HEK293 (cell line): ENCODE data around the gene KLHL22.
"Not testable (repeated sequence)": the region's sequence is repeated elsewhere in the genome, so short reads cannot be mapped to it uniquely, and the experiment has no call there.

Experiments
- CTCF ChIA-PET: fragments of 350-600 bp; formaldehyde crosslinking; extraction: SDS; loops from one replicate; lab custom pipeline; 2021; ENCODE audit warnings: antibody characterized with exemption; lab: Yijun Ruan, JAX
- POLR2A ChIA-PET: fragments of 300-600 bp; formaldehyde crosslinking; extraction: SDS; loops from one replicate; lab custom pipeline; 2020; ENCODE audit warnings: antibody characterized with exemption, inconsistent platforms; lab: Yijun Ruan, JAX
- H3K27ac ChIP-seq: fragments of 200-500 bp; sonication (Bioruptor generic); 2 replicates; pipeline ENCODE4 v1.5.1; 2014; ENCODE audit warnings: low read depth, low read length, control low read depth, inconsistent platforms; ENCODE audit errors: extremely low read depth
- H3K36me3 ChIP-seq, 2 experiments: fragments of 200-500 bp in 1 of 2; sonication (Bioruptor generic) in 1 of 2; 1 replicate in 1 of 2; 2 replicates in 1 of 2; pipeline ENCODE4 v1.5.1; 2014 to 2017; ENCODE audit warnings: inconsistent platforms in 2 of 2, low read length in 2 of 2; ENCODE audit not compliant: control insufficient read depth in 2 of 2, insufficient read depth in 1 of 2
- H3K4me1 ChIP-seq: fragments of 200-500 bp; sonication (Bioruptor generic); 2 replicates; pipeline ENCODE4 v1.5.1; 2014; ENCODE audit warnings: mild to moderate bottlenecking, low read length, inconsistent platforms; ENCODE audit not compliant: control insufficient read depth, insufficient read depth
- H3K4me3 ChIP-seq: 2 replicates; pipeline ENCODE4 v1.5.1; 2011; ENCODE audit warnings: low read depth, mild to moderate bottlenecking, control low read depth, low read length, moderate library complexity
- H3K9me3 ChIP-seq: fragments of 200-500 bp; sonication (Bioruptor generic); 2 replicates; pipeline ENCODE4 v1.5.1; 2014; ENCODE audit warnings: low read depth, low read length, inconsistent platforms; ENCODE audit not compliant: control insufficient read depth, insufficient read depth
- GLIS1 ChIP-seq: fragments of 450-650 bp; formaldehyde crosslinking; IDR thresholded peaks from 2 replicates; pipeline ENCODE4 v1.5.1; 2016; ENCODE audit warnings: missing biosample characterization, missing genetic modification characterization
- HOXA7 ChIP-seq: sonication (generic); formaldehyde crosslinking; IDR thresholded peaks from 2 replicates; pipeline ENCODE4 v1.8.1; 2022; ENCODE audit warnings: missing genetic modification reagents, borderline replicate concordance
- KLF9 ChIP-seq: fragments of 450-650 bp; formaldehyde crosslinking; IDR thresholded peaks from 2 replicates; pipeline ENCODE4 v1.5.1; 2016; ENCODE audit warnings: missing biosample characterization, missing genetic modification characterization, low read depth
- SALL2 ChIP-seq: fragments of 450-650 bp; formaldehyde crosslinking; IDR thresholded peaks from 2 replicates; pipeline ENCODE4 v1.5.0; 2017; ENCODE audit warnings: missing biosample characterization, mild to moderate bottlenecking, missing genetic modification characterization, borderline replicate concordance
- ZFP3 ChIP-seq: fragments of 450-650 bp; formaldehyde crosslinking; IDR thresholded peaks from 2 replicates; pipeline ENCODE4 v1.5.1; 2016; ENCODE audit warnings: low read depth, missing biosample characterization, missing genetic modification characterization
- ZNF140 ChIP-seq: fragments of 450-650 bp; formaldehyde crosslinking; IDR thresholded peaks from 2 replicates; pipeline ENCODE4 v1.5.1; 2016; ENCODE audit warnings: missing biosample characterization, missing genetic modification characterization
- ZNF146 ChIP-seq: fragments of 450-650 bp; formaldehyde crosslinking; IDR thresholded peaks from 2 replicates; pipeline ENCODE4 v1.5.1; 2016; ENCODE audit warnings: missing biosample characterization, missing genetic modification characterization
- ZNF239 ChIP-seq: fragments of 450-650 bp; formaldehyde crosslinking; IDR thresholded peaks from 2 replicates; pipeline ENCODE4 v1.5.1; 2016; ENCODE audit warnings: missing biosample characterization, missing genetic modification characterization
- ZNF311 ChIP-seq: fragments of 450-650 bp; formaldehyde crosslinking; IDR thresholded peaks from 2 replicates; pipeline ENCODE4 v1.5.1; 2017; ENCODE audit warnings: missing biosample characterization, missing genetic modification characterization, borderline replicate concordance
- ZNF324 ChIP-seq: fragments of 450-650 bp; formaldehyde crosslinking; IDR thresholded peaks from 2 replicates; pipeline ENCODE4 v1.5.1; 2016; ENCODE audit warnings: missing biosample characterization, missing genetic modification characterization
- ZNF354C ChIP-seq: fragments of 450-650 bp; formaldehyde crosslinking; IDR thresholded peaks from 2 replicates; pipeline ENCODE4 v1.5.1; 2016; ENCODE audit warnings: missing biosample characterization, missing genetic modification characterization, low read depth, borderline replicate concordance
- ZNF404 ChIP-seq: fragments of 450-650 bp; formaldehyde crosslinking; IDR thresholded peaks from 2 replicates; pipeline ENCODE4 v1.5.1; 2017; ENCODE audit warnings: missing biosample characterization, missing genetic modification characterization
- ZXDB ChIP-seq: fragments of 450-650 bp; formaldehyde crosslinking; IDR thresholded peaks from 2 replicates; pipeline ENCODE4 v1.5.1; 2016; ENCODE audit warnings: missing biosample characterization, missing genetic modification characterization
- TF ChIP-seq, protein P1 (sequence below): fragments of 450-650 bp; formaldehyde crosslinking; IDR thresholded peaks from 2 replicates; pipeline ENCODE4 v1.5.1; 2016; ENCODE audit warnings: missing biosample characterization, missing genetic modification characterization
- TF ChIP-seq, protein P2 (sequence below): fragments of 450-650 bp; formaldehyde crosslinking; IDR thresholded peaks from 2 replicates; pipeline ENCODE4 v1.5.1; 2016; ENCODE audit warnings: missing biosample characterization, missing genetic modification characterization, low read depth

KLHL22 gene

DNA sequence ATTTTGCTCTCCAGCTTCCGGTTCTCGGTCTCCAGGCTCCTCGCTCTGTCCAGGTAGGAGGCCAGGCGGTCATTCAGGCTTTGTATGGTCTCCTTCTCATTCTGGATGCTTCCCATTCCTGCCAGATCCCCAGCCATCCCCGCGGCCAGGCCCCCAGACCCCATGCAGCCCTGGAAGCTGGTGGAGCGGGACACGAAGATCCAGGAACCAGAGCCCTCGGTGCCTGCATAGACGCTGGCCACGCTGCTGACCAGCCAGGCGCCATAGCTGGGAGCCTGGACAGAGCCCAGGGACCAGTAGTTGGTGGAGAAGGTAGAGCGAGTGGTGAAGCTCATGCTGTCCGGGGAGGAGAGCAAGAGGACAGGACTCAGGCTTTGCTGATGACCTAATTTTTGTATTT is 11.8 kb downstream of the KLHL22 start (continued):
- no peak for TF ChIP-seq SALL2

DNA sequence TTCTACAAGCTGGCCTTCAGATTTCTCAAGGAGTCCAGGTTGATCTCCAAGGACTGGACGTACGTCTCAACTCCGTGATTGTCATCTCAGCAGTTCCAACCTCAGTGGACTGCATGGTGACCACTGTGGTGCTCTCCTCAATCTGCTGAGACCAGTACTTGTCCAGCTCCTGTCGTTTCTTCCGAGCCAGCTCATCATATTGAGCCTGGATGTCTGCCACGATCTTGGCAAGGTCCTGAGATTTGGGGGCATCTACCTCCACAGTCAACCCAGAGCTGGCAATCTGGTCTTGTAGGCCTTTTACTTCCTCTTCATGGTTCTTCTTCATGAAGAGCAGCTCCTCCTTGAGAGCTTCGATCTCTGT is 12.5 kb downstream of the KLHL22 start:
- H3K4me1 ChIP-seq, H3K4me3 ChIP-seq, POLR2A ChIA-PET, H3K27ac ChIP-seq, CTCF ChIA-PET, H3K9me3 ChIP-seq: not testable (repeated sequence)
- H3K36me3 ChIP-seq, result peaks cover 13 to 46% of the 10 kb centered on the region in 2 experiments; a peak in 2 of 3 replicates

DNA sequence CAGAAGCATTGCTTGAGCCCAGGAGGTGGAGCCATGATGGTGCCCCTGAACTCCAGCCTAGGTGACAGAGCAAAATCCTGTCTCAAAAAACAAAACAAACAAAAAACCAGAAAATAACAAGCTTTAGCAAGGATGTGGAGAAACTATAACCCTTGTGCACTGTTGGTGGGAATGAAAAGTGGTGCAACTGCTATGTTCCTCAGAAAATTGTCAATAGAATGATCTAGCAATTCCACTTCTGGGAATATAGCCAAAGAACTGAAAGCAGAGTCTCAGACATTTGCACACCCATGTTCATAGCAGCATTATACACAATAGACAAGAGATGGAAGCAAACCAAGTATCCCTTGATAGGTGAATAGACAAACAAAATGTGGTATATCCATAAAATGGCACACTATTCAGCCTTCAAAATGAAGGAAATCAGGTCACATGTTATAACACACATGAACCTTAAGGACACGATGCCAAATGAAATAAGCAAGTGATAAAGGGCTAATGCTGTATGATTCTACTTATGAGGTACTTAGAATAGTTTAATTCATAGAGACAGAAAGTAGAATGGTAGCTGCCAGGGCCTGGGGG is 15.9 kb downstream of the KLHL22 start:
- POLR2A ChIA-PET, result no interaction called here
- CTCF ChIA-PET, result interaction anchor here (0.6 to 1.0 kb wide), 3 partner anchors 24 to 152 kb away, joined by 3 to 7 read pairs (median 5); no protein-coding TSS in a partner anchor
- TF ChIP-seq ZNF239 (tag by site-specific recombination), result no peak
- TF ChIP-seq ZNF140 (tag by site-specific recombination), result no peak
- no peak for TF ChIP-seq GLIS1 (tag by site-specific recombination)
- peak; percentile 71; the same call in 1 of the 2 replicates for TF ChIP-seq ZNF146 (tag by site-specific recombination)
- no peak for TF ChIP-seq HOXA7 (CRISPR knock-in tag)
- no peak for TF ChIP-seq ZNF404 (tag by site-specific recombination)
- TF ChIP-seq ZNF354C (tag by site-specific recombination), result no peak

DNA sequence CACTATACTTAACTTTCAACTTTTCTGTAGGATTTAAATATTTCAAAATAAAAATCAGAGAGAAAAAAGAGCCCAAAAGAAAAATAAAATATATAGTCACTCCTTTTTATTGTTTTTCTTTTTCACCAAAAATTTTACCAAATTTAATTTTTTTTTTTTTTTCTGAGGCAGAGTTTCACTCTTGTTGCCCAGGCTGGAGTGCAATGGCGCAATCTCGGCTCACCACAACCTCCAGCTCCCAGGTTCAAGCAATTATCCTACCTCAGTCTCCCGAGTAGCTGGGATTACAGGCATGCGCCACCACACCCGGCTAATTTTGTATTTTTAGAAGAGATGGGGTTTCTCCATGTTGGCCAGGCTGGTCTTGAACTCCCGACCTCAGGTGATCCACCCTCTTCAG is 17.5 kb downstream of the KLHL22 start:
- CTCF ChIA-PET, H3K4me1 ChIP-seq, H3K27ac ChIP-seq, H3K4me3 ChIP-seq, H3K9me3 ChIP-seq: not testable (repeated sequence)
- peaks cover 6 to 15% of the 10 kb centered on the region in 2 experiments; a peak in 2 of 3 replicates for H3K36me3 ChIP-seq
- POLR2A ChIA-PET, result interaction anchor here (0.7 kb wide), 1 partner anchor 271 kb away, joined by 3 read pairs; no protein-coding TSS in a partner anchor

More for the DNA sequence above, 15.9 kb downstream of the KLHL22 start:
- Histone ChIP-seq H3K27ac (no peak overlapping the region), H3K4me3 (no peak overlapping the region), H3K36me3 (peaks cover 13 to 30% of the 10 kb centered on the region in 2 experiments; a peak in 2 of 3 replicates), H3K4me1 (no peaks in the 10 kb centered on the region), H3K9me3 (no peaks in the 10 kb centered on the region)

DNA sequence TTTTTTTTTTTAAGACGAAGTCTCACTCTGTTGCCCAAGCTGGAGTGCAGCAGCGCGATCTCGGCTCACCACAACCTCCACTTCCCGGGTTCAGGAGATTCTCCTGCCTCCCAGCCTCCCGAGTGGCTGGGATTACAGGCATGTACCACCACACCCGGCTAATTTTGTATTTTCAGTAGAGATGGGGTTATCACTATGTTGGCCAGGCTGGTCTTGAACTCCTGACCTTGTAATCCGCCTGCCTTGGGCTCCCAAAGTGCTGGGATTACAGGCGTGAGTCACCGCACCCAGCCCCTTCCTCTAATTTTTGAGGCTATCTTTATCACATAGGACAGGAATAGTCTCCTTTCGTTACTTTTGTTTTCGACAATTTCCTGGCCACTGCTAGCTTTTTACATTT is 20.0 kb downstream of the KLHL22 start:
- H3K4me1 ChIP-seq, H3K9me3 ChIP-seq, POLR2A ChIA-PET, H3K4me3 ChIP-seq, H3K27ac ChIP-seq: not testable (repeated sequence)
- CTCF ChIA-PET, result interaction anchor here (1.0 kb wide), 1 partner anchor 9 kb away, joined by 6 read pairs; no protein-coding TSS in a partner anchor
- H3K36me3 ChIP-seq, result peaks cover 0 to 24% of the 10 kb centered on the region in 2 experiments; a peak in 2 of 3 replicates

DNA sequence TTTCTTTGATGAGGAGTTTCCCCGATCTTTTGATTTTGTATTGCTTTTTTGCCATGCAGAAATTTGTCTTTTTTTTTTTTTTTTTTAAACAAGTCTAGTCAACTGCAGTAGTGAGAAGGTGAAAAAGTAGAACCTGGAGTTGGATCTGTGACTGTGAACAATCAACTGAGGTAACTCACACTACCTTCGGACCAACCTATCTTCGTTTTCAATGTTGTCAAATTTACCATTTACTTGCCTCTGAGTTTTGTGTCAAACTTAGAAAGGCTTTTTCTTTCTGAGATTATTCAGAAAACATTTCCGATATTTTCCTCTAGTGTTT is 20.5 kb downstream of the KLHL22 start:
- H3K9me3 ChIP-seq, result no peaks in the 10 kb centered on the region
- no peaks in the 10 kb centered on the region for H3K4me1 ChIP-seq
- H3K27ac ChIP-seq, result no peak overlapping the region
- ChIA-PET POLR2A (no interaction called here), CTCF (interaction anchor here (1.0 kb wide), 1 partner anchor 89 kb away, joined by 3 read pairs; no protein-coding TSS in a partner anchor)
- TF ChIP-seq, protein P1, sequence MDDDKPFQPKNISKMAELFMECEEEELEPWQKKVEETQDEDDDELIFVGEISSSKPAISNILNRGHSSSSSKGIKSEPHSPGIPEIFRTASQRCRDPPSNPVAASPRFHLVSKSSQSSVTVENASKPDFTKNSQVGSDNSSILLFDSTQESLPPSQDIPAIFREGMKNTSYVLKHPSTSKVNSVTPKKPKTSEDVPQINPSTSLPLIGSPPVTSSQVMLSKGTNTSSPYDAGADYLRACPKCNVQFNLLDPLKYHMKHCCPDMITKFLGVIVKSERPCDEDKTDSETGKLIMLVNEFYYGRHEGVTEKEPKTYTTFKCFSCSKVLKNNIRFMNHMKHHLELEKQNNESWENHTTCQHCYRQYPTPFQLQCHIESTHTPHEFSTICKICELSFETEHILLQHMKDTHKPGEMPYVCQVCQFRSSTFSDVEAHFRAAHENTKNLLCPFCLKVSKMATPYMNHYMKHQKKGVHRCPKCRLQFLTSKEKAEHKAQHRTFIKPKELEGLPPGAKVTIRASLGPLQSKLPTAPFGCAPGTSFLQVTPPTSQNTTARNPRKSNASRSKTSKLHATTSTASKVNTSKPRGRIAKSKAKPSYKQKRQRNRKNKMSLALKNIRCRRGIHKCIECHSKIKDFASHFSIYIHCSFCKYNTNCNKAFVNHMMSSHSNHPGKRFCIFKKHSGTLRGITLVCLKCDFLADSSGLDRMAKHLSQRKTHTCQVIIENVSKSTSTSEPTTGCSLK, result no peak
- no peak for TF ChIP-seq ZXDB (tag by site-specific recombination)
- no peak for TF ChIP-seq ZNF311 (tag by site-specific recombination)
- TF ChIP-seq ZNF324, result no peak
- TF ChIP-seq, protein P2, sequence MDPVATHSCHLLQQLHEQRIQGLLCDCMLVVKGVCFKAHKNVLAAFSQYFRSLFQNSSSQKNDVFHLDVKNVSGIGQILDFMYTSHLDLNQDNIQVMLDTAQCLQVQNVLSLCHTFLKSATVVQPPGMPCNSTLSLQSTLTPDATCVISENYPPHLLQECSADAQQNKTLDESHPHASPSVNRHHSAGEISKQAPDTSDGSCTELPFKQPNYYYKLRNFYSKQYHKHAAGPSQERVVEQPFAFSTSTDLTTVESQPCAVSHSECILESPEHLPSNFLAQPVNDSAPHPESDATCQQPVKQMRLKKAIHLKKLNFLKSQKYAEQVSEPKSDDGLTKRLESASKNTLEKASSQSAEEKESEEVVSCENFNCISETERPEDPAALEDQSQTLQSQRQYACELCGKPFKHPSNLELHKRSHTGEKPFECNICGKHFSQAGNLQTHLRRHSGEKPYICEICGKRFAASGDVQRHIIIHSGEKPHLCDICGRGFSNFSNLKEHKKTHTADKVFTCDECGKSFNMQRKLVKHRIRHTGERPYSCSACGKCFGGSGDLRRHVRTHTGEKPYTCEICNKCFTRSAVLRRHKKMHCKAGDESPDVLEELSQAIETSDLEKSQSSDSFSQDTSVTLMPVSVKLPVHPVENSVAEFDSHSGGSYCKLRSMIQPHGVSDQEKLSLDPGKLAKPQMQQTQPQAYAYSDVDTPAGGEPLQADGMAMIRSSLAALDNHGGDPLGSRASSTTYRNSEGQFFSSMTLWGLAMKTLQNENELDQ (tag by site-specific recombination), result no peak
- no peak for TF ChIP-seq ZFP3
- no peak for TF ChIP-seq KLF9
- H3K36me3 ChIP-seq, result peaks cover 0 to 24% of the 10 kb centered on the region in 2 experiments; a peak in 2 of 3 replicates
- no peak overlapping the region for H3K4me3 ChIP-seq
